ENCODE measurements around the gene ARHGEF35. TPM values are rescaled to one million over a fixed set of nuclear protein-coding genes. Genes with fewer than 3 reads are reported as not detected.

The ARHGEF35 gene
- total and polyA plus RNA-seq, 11 donors = 0.27 to 4.2 (median 0.60) TPM; not detected in 2

GRCh38 chr7:144158861-144159260, 36.8 kb downstream of the ARHGEF35 start:
- intact Hi-C loops (cut with DNase I) = no loop called here
- Histone ChIP-seq H3K4me3 (no peak overlapping the region), H3K27ac (no peak overlapping the region), H3K27me3 (no peaks in the 10 kb centered on the region), H3K9me3 (peaks cover 0 to 11% (median 0%) of the 10 kb centered on the region in 12 donors), H3K4me1 (no peaks in the 10 kb centered on the region), H3K36me3 (no peaks in the 10 kb centered on the region)
- DNase-seq (no peak), ATAC-seq (no peak)
- no peak for TF ChIP-seq CTCF (IDR thresholded peaks at IDR 0.05)
- TF ChIP-seq POLR2A (IDR thresholded peaks at IDR 0.05) = no peak
- 80 to 95% (median 88%) methylated on average over 1 of the region's 1 CpG for WGBS, 4 donors

GRCh38 chr7:144148224-144148827, 47.3 kb downstream of the ARHGEF35 start:
- Histone ChIP-seq H3K9me3 (peaks cover 0 to 58% (median 30%) of the 10 kb centered on the region in 12 donors), H3K4me3 (no peak overlapping the region), H3K4me1 (no peaks in the 10 kb centered on the region), H3K27me3 (no peaks in the 10 kb centered on the region), H3K36me3 (no peaks in the 10 kb centered on the region), H3K27ac (no peak overlapping the region)
- 72 to 75% (median 72%) methylated on average over 2 of the region's 2 CpGs for WGBS, 4 donors
- TF ChIP-seq CTCF (IDR thresholded peaks at IDR 0.05) = no peak
- TF ChIP-seq POLR2A (IDR thresholded peaks at IDR 0.05) = no peak
- intact Hi-C loops (cut with DNase I) = no loop called here
- DNase-seq (no peak), ATAC-seq (no peak)

GRCh38 chr7:144144426-144144825, 51.2 kb downstream of the ARHGEF35 start:
- ATAC-seq (no peak), DNase-seq (no peak)
- Histone ChIP-seq H3K27me3 (no peaks in the 10 kb centered on the region), H3K36me3 (no peaks in the 10 kb centered on the region), H3K27ac (no peak overlapping the region), H3K9me3 (peaks cover 0 to 38% (median 20%) of the 10 kb centered on the region in 12 donors), H3K4me3 (no peak overlapping the region), H3K4me1 (no peaks in the 10 kb centered on the region)
- intact Hi-C loops (cut with DNase I) = no loop called here
- TF ChIP-seq CTCF (IDR thresholded peaks at IDR 0.05) = no peak
- TF ChIP-seq POLR2A (IDR thresholded peaks at IDR 0.05) = no peak
- 89 to 94% (median 93%) methylated on average over 3 of the region's 3 CpGs for WGBS, 4 donors

GRCh38 chr7:144142187-144142586, 53.4 kb downstream of the ARHGEF35 start:
- 79 to 89% (median 83%) methylated on average over 3 of the region's 3 CpGs for WGBS, 4 donors
- intact Hi-C loops (cut with DNase I) = no loop called here

More at GRCh38 chr7:144142187-144142586, 53.4 kb downstream of the ARHGEF35 start:
- H3K27me3 ChIP-seq = no peaks in the 10 kb centered on the region
- no peak for TF ChIP-seq CTCF (IDR thresholded peaks at IDR 0.05)
- TF ChIP-seq POLR2A (IDR thresholded peaks at IDR 0.05) = no peak
- no peak overlapping the region for H3K4me3 ChIP-seq
- no peaks in the 10 kb centered on the region for H3K4me1 ChIP-seq
- no peaks in the 10 kb centered on the region for H3K36me3 ChIP-seq
- peaks cover 0 to 16% (median 0%) of the 10 kb centered on the region in 12 donors for H3K9me3 ChIP-seq
- no peak overlapping the region for H3K27ac ChIP-seq
- ATAC-seq = no peak
- no peak for DNase-seq
